B cell (primary cell): Measurements from ENCODE around the gene CFAP20. TPM values are rescaled to one million over a fixed set of nuclear protein-coding genes. Genes with fewer than 3 reads are reported as not detected.

ENCODE experiments used
- ATAC-seq: fragments of 200-7000 bp; cut with Tn5 transposase; one replicate; pipeline ENCODE4 v1.10.0; 2021; ENCODE audit warnings: low read depth, mild to moderate bottlenecking, moderate number of reproducible peaks, moderate library complexity
- CTCF ChIA-PET: fragments of 350-600 bp; sonication (Branson Sonifier 250); formaldehyde crosslinking; loops from one replicate; lab custom pipeline; 2021; ENCODE audit warnings: antibody characterized with exemption, inconsistent platforms; lab: Charles Lee
- POLR2A ChIA-PET: fragments of 350-600 bp; sonication (Branson Sonifier 250); formaldehyde crosslinking; loops from one replicate; lab custom pipeline; 2021; ENCODE audit warnings: antibody characterized with exemption; lab: Charles Lee
- DNase-seq: peaks from one replicate; pipeline ENCODE4 v3.0.0; 2013
- H2AFZ ChIP-seq: 2 replicates; pipeline ENCODE4 v1.6.1; 2012; ENCODE audit warnings: mild to moderate bottlenecking, low read depth, low read length; ENCODE audit not compliant: insufficient read depth, poor library complexity, severe bottlenecking
- H3K27ac ChIP-seq, 2 donors: 1 replicate in 1 of 2; 2 replicates in 1 of 2; pipeline ENCODE4 v1.5.1; 2012 to 2013; ENCODE audit warnings: low read length in 2 of 2, mild to moderate bottlenecking in 2 of 2, moderate library complexity in 1 of 2
- H3K27me3 ChIP-seq, 4 experiments: fragments of 200-600 bp in 1 of 4; sonication (generic) in 1 of 4; replicated peaks in 1 of 4; 1 replicate in 2 of 4; 2 replicates in 2 of 4; pipeline versions ENCODE4 v1.6.1 to v1.7.0; 2013 to 2016; ENCODE audit warnings: low read length in 3 of 4, mild to moderate bottlenecking in 2 of 4, mixed read lengths in 1 of 4, moderate library complexity in 1 of 4; ENCODE audit not compliant: insufficient read depth in 4 of 4, control insufficient read depth in 3 of 4; ENCODE audit errors: control extremely low read depth in 1 of 4
- H3K36me3 ChIP-seq, 2 experiments: replicated peaks in 1 of 2; 1 replicate in 1 of 2; 2 replicates in 1 of 2; pipeline versions ENCODE4 v1.6.1 to v1.7.1; 2013; ENCODE audit warnings: low read length in 1 of 2; ENCODE audit not compliant: insufficient read depth in 2 of 2, control insufficient read depth in 1 of 2; ENCODE audit errors: control extremely low read depth in 1 of 2, extremely low read depth in 1 of 2
- H3K4me1 ChIP-seq, 2 donors: fragments of 200-600 bp in 1 of 2; sonication (generic) in 1 of 2; 1 replicate in 1 of 2; 2 replicates in 1 of 2; pipeline versions ENCODE4 v1.5.1 to v1.6.1; 2013 to 2017; ENCODE audit warnings: low read length in 2 of 2; ENCODE audit not compliant: control insufficient read depth in 2 of 2, insufficient read depth in 2 of 2
- H3K4me2 ChIP-seq: replicated peaks from 2 replicates; pipeline ENCODE3; 2012; ENCODE audit warnings: mild to moderate bottlenecking, low read depth, low read length; ENCODE audit not compliant: poor library complexity, severe bottlenecking
- H3K4me3 ChIP-seq, 5 experiments: fragments of 200-600 bp in 1 of 5; sonication (generic) in 1 of 5; 1 replicate in 3 of 5; 2 replicates in 2 of 5; pipeline versions ENCODE4 v1.5.1 to v1.7.0; 2011 to 2016; ENCODE audit warnings: low read length in 4 of 5, mild to moderate bottlenecking in 4 of 5, low read depth in 2 of 5, control low read depth in 1 of 5, moderate library complexity in 1 of 5; ENCODE audit not compliant: insufficient read depth in 1 of 5; ENCODE audit errors: control extremely low read depth in 1 of 5, extremely low read depth in 1 of 5
- H3K79me2 ChIP-seq: fragments of 200-600 bp; sonication (generic); one replicate; pipeline ENCODE4 v1.6.0; 2016; ENCODE audit warnings: low read length; ENCODE audit not compliant: control insufficient read depth, insufficient read depth
- H3K9ac ChIP-seq: fragments of 200-600 bp; sonication (generic); 2 replicates; pipeline ENCODE4 v1.6.1; 2017; ENCODE audit warnings: mild to moderate bottlenecking, low read length, moderate library complexity
- H3K9me3 ChIP-seq, 3 donors: one replicate each; pipeline versions ENCODE4 v1.6.1 to v1.7.1; 2013; ENCODE audit warnings: low read length in 2 of 3; ENCODE audit not compliant: control insufficient read depth in 2 of 3, insufficient read depth in 1 of 3; ENCODE audit errors: control extremely low read depth in 1 of 3
- H4K20me1 ChIP-seq: 2 replicates; pipeline ENCODE4 v1.6.0; 2012; ENCODE audit warnings: mild to moderate bottlenecking, low read length; ENCODE audit not compliant: insufficient read depth, control insufficient read depth, poor library complexity, severe bottlenecking
- H3K27ac Mint-ChIP-seq: one replicate; pipeline ENCODE4 v1.8.0; 2021; ENCODE audit warnings: mixed read lengths
- H3K27me3 Mint-ChIP-seq: one replicate; pipeline ENCODE4 v1.8.0; 2021; ENCODE audit warnings: mixed read lengths
- H3K4me1 Mint-ChIP-seq: one replicate; pipeline ENCODE4 v1.8.0; 2021; ENCODE audit warnings: mixed read lengths
- H3K4me3 Mint-ChIP-seq: one replicate; pipeline ENCODE4 v1.8.0; 2021; ENCODE audit warnings: mixed read lengths
- H3K9me3 Mint-ChIP-seq: one replicate; pipeline ENCODE4 v1.8.0; 2022; ENCODE audit warnings: mixed read lengths; ENCODE audit not compliant: insufficient read depth
- EZH2 ChIP-seq: IDR thresholded peaks from 2 replicates; pipeline ENCODE4 v1.6.1; 2012; ENCODE audit warnings: borderline replicate concordance, low read depth, mild to moderate bottlenecking, moderate library complexity, low read length; ENCODE audit not compliant: insufficient read depth, poor library complexity, severe bottlenecking
- WGBS: methylation state at CpG from one replicate; pipeline ENCODE4 v1.1.5; 2013; ENCODE audit warnings: missing lambda C conversion rate; ENCODE audit not compliant: insufficient coverage; 5-methylcytosine and 5-hydroxymethylcytosine counted together
- intact Hi-C: fragments of 100-400 bp; cut with micrococcal nuclease; formaldehyde crosslinking; loops from one replicate; pipeline ENCODE4 v1.10.0; 2022
- polyA plus RNA-seq: library from polyadenylated mRNA; depleted of rRNA; stranded (reverse); fragments of >200 nt; gene quantifications from 2 replicates; pipeline ENCODE4 v1.2.3, GENCODE V29; 2012
- total RNA-seq, 2 donors: library from RNA; stranded (reverse); fragments of 120-200 nt in 1 of 2; gene quantifications; 1 replicate in 1 of 2; 2 replicates in 1 of 2; pipeline versions ENCODE4 v1.2.3 to v1.2.4, GENCODE V29; 2013 to 2022
- TF ChIP-seq, protein P1 (sequence below): fragments of 200-600 bp; IDR thresholded peaks from one replicate; pipeline ENCODE4 v1.8.0; 2022; ENCODE audit warnings: antibody characterized with exemption, mild to moderate bottlenecking

Gene CFAP20
- total and polyA plus RNA-seq, 2 donors (not counting 1 experiment from before 2014, with no cell fraction given) = 27.3 to 45.4 TPM

- H3K4me2 ChIP-seq = peak overlapping the region; percentile 92
- no peak overlapping the region for H2AFZ ChIP-seq
- no peaks in the 10 kb centered on the region for H3K36me3 ChIP-seq
- peaks cover 30 to 37% of the 10 kb centered on the region in 2 donors for H3K4me1 ChIP-seq
- Mint-ChIP-seq H3K9me3 (no peaks in the 10 kb centered on the region), H3K27me3 (no peaks in the 10 kb centered on the region), H3K4me1 (peaks cover 57% of the 10 kb centered on the region), H3K4me3 (peak overlapping the region; percentile 89), H3K27ac (peak overlapping the region; percentile 93)
- TF ChIP-seq EZH2 = no peak
- TF ChIP-seq, protein P1, sequence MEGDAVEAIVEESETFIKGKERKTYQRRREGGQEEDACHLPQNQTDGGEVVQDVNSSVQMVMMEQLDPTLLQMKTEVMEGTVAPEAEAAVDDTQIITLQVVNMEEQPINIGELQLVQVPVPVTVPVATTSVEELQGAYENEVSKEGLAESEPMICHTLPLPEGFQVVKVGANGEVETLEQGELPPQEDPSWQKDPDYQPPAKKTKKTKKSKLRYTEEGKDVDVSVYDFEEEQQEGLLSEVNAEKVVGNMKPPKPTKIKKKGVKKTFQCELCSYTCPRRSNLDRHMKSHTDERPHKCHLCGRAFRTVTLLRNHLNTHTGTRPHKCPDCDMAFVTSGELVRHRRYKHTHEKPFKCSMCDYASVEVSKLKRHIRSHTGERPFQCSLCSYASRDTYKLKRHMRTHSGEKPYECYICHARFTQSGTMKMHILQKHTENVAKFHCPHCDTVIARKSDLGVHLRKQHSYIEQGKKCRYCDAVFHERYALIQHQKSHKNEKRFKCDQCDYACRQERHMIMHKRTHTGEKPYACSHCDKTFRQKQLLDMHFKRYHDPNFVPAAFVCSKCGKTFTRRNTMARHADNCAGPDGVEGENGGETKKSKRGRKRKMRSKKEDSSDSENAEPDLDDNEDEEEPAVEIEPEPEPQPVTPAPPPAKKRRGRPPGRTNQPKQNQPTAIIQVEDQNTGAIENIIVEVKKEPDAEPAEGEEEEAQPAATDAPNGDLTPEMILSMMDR = peak; percentile 39
- CTCF ChIA-PET = interaction anchor here (1.1 to 1.3 kb wide), 2 partner anchors 9 to 17 kb away, joined by 3 read pairs; no protein-coding TSS in a partner anchor
- no peaks in the 10 kb centered on the region for H3K27me3 ChIP-seq
- H3K79me2 ChIP-seq = peaks cover 71% of the 10 kb centered on the region
- no peak overlapping the region for H3K4me3 ChIP-seq
- peaks cover 7% of the 10 kb centered on the region for H4K20me1 ChIP-seq
- peak overlapping the region; percentile 56 to 58 for H3K27ac ChIP-seq
- peaks cover 0 to 10% (median 0%) of the 10 kb centered on the region in 3 donors for H3K9me3 ChIP-seq
- H3K9ac ChIP-seq = peak overlapping the region; percentile 16
- ATAC-seq = no peak
- intact Hi-C loops = loop anchor here (1.0 kb wide), 1 partner anchor 107 kb away; no protein-coding TSS in a partner anchor
- POLR2A ChIA-PET = no interaction called here
- DNase-seq = peak; percentile 64
- WGBS = 71% methylated on average over 3 of the region's 7 CpGs
These were observed 2.1 kb downstream of the CFAP20 start for GRCh38 chr16:58127033-58127556.

DNA sequence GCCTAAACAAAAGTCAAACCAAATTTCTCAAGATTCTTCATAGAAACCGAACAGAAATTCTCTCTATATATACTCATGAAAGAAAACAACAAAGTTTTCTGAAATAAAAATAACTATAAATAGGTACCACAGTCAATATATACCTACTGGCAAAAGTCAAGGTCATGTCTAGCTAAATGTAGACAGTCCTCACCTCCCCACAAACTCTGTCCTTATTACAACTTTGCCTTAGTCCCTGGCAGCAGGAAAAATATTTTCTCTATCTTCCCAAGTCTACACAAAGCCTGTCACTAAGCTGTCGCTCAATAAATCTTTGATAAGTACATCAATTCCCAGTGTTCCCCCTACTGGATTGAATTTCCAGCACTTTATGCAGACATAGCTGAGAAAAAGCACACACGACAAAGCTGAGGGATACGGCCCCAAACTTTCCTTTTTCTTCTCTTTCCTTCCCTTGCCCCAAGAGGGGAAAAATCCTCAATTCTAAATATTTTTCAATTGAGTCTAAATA, 2.7 kb downstream of the CFAP20 start:
- POLR2A ChIA-PET = no interaction called here
- WGBS = 100% methylated on average over 1 of the region's 4 CpGs
- Histone ChIP-seq H4K20me1 (peaks cover 12% of the 10 kb centered on the region), H3K4me2 (peak overlapping the region; percentile 11), H3K9ac (peak overlapping the region; percentile 16), H2AFZ (no peak overlapping the region), H3K36me3 (no peaks in the 10 kb centered on the region), H3K79me2 (peaks cover 77% of the 10 kb centered on the region), H3K9me3 (peaks cover 0 to 10% (median 0%) of the 10 kb centered on the region in 3 donors), H3K4me3 (no peak overlapping the region), H3K27me3 (no peaks in the 10 kb centered on the region), H3K27ac (peak overlapping the region in 1 of 2 donors; percentile 56), H3K4me1 (peaks cover 35 to 43% of the 10 kb centered on the region in 2 donors)
- ATAC-seq (no peak), DNase-seq (no peak)
- no peak for TF ChIP-seq EZH2
- TF ChIP-seq, protein P1 = no peak
- Mint-ChIP-seq H3K4me1 (peaks cover 62% of the 10 kb centered on the region), H3K27ac (peak overlapping the region; percentile 93), H3K27me3 (no peaks in the 10 kb centered on the region), H3K9me3 (no peaks in the 10 kb centered on the region), H3K4me3 (peak overlapping the region; percentile 89)
- CTCF ChIA-PET = interaction anchor here (1.1 to 1.3 kb wide), 3 partner anchors 10 to 29 kb away, joined by 3 to 4 read pairs (median 3); no protein-coding TSS in a partner anchor
- intact Hi-C loops = no loop called here
